Neutrophil (primary cell): Measurements from ENCODE around the gene SERPINA4.

Experiments
- H3K27ac ChIP-seq: fragments of 200-600 bp; sonication (generic); 2 replicates; pipeline ENCODE4 v1.5.1; 2016; ENCODE audit warnings: mild to moderate bottlenecking, moderate library complexity
- H3K27me3 ChIP-seq: fragments of 200-600 bp; sonication (generic); 2 replicates; pipeline ENCODE4 v1.6.0; 2016; ENCODE audit warnings: mild to moderate bottlenecking
- H3K36me3 ChIP-seq: fragments of 200-600 bp; sonication (generic); 2 replicates; pipeline ENCODE4 v1.5.1; 2017
- H3K4me1 ChIP-seq, 2 experiments: fragments of 200-600 bp in 1 of 2; sonication (generic) in 1 of 2; 1 replicate in 1 of 2; 2 replicates in 1 of 2; pipeline versions ENCODE4 v1.5.1 to v1.6.1; 2013 to 2016; ENCODE audit warnings: low read depth in 1 of 2, low read length in 1 of 2, mild to moderate bottlenecking in 1 of 2, moderate library complexity in 1 of 2; ENCODE audit not compliant: control insufficient read depth in 1 of 2, insufficient read depth in 1 of 2
- H3K4me3 ChIP-seq, 2 experiments: fragments of 200-600 bp in 1 of 2; sonication (generic) in 1 of 2; 1 replicate in 1 of 2; 2 replicates in 1 of 2; pipeline ENCODE4 v1.5.1; 2013 to 2016; ENCODE audit warnings: low read depth in 1 of 2, low read length in 1 of 2, mild to moderate bottlenecking in 1 of 2, moderate library complexity in 1 of 2
- H3K9me3 ChIP-seq: fragments of 200-600 bp; sonication (generic); 2 replicates; pipeline ENCODE4 v1.5.1; 2016
- CTCF ChIP-seq: fragments of 200-600 bp; sonication (generic); IDR thresholded peaks from 2 replicates; pipeline ENCODE4 v1.5.1; 2016; ENCODE audit warnings: antibody characterized with exemption

SERPINA4 gene

GRCh38 chr14:94548131-94548998 is 12.9 kb upstream of the SERPINA4 start:
- Histone ChIP-seq H3K27ac (no peak overlapping the region), H3K4me1 (no peaks in the 10 kb centered on the region)
- no peak for TF ChIP-seq CTCF

GRCh38 chr14:94548999-94549985 is 11.9 kb upstream of the SERPINA4 start:
- Histone ChIP-seq H3K9me3 (no peaks in the 10 kb centered on the region), H3K36me3 (no peaks in the 10 kb centered on the region), H3K27ac (no peak overlapping the region), H3K27me3 (peaks cover 11% of the 10 kb centered on the region), H3K4me3 (no peak overlapping the region), H3K4me1 (no peaks in the 10 kb centered on the region)
- peak; percentile 70 for TF ChIP-seq CTCF

More at GRCh38 chr14:94548131-94548998, 12.9 kb upstream of the SERPINA4 start:
- no peak overlapping the region for H3K4me3 ChIP-seq
- no peaks in the 10 kb centered on the region for H3K36me3 ChIP-seq
- no peaks in the 10 kb centered on the region for H3K9me3 ChIP-seq
- peaks cover 11% of the 10 kb centered on the region for H3K27me3 ChIP-seq

GRCh38 chr14:94550041-94550440 is 11.2 kb upstream of the SERPINA4 start:
- Histone ChIP-seq H3K36me3 (no peaks in the 10 kb centered on the region), H3K27me3 (peaks cover 11% of the 10 kb centered on the region), H3K9me3 (no peaks in the 10 kb centered on the region), H3K4me3 (no peak overlapping the region), H3K4me1 (no peaks in the 10 kb centered on the region), H3K27ac (no peak overlapping the region)
- TF ChIP-seq CTCF = no peak

- Histone ChIP-seq H3K36me3 (no peaks in the 10 kb centered on the region), H3K27me3 (no peaks in the 10 kb centered on the region), H3K4me1 (no peaks in the 10 kb centered on the region), H3K9me3 (no peaks in the 10 kb centered on the region), H3K27ac (no peak overlapping the region), H3K4me3 (no peak overlapping the region)
- TF ChIP-seq CTCF = no peak
Measured at GRCh38 chr14:94555991-94556390, 5.3 kb upstream of the SERPINA4 start.

- H3K36me3 ChIP-seq = no peaks in the 10 kb centered on the region
- no peaks in the 10 kb centered on the region for H3K9me3 ChIP-seq
- H3K4me3 ChIP-seq = no peak overlapping the region
- H3K4me1 ChIP-seq = no peaks in the 10 kb centered on the region
- no peaks in the 10 kb centered on the region for H3K27me3 ChIP-seq
- no peak for TF ChIP-seq CTCF
- no peak overlapping the region for H3K27ac ChIP-seq
Measured at GRCh38 chr14:94557327-94557726, 3.9 kb upstream of the SERPINA4 start.
